Suprapubic skin (tissue), 4 donors: ENCODE results near the gene CNTN4.

Experiments
- EP300 ChIP-seq: sonication (generic); formaldehyde crosslinking; IDR thresholded peaks from one replicate; pipeline ENCODE4 v1.6.1; 2017; ENCODE audit warnings: antibody characterized with exemption
- POLR2A ChIP-seq, 2 donors: fragments of 450-650 bp; IDR thresholded peaks; one replicate each; pipeline ENCODE4 v1.6.1; 2017; ENCODE audit warnings: antibody characterized with exemption in 2 of 2, mild to moderate bottlenecking in 2 of 2, moderate library complexity in 2 of 2
- POLR2AphosphoS5 ChIP-seq, 3 donors: sonication (generic); formaldehyde crosslinking; IDR thresholded peaks; one replicate each; pipeline ENCODE4 v1.6.1; 2017; ENCODE audit warnings: antibody characterized with exemption in 3 of 3
- TF ChIP-seq, protein P1 (sequence below), 2 donors: fragments of 200-600 bp in 1 of 2; fragments of 450-650 bp in 1 of 2; sonication (generic) in 1 of 2; IDR thresholded peaks; one replicate each; pipeline ENCODE4 v1.5.1; 2016 to 2019; ENCODE audit warnings: antibody characterized with exemption in 2 of 2, mild to moderate bottlenecking in 1 of 2, moderate library complexity in 1 of 2

DNA sequence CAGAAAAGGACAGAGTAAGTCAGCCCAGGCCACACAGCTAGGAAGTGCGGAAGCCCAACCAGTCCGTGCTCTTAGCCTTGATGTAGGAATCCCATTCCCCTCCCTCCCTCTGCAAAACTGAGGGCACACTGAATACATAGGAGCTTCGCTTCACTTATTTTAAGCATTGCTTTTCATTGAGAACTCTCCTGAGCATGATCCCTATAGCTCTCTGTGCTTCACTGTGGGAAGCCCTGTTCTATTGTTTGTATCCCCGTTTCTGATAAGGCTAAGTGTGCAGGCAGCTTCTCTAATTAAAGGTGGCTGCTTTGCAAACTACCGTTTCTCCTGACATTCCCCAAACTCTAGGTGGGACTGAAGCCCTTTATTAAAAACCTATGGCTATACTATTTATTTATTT is 981.6 kb downstream of the CNTN4 start:
- TF ChIP-seq, protein P1, sequence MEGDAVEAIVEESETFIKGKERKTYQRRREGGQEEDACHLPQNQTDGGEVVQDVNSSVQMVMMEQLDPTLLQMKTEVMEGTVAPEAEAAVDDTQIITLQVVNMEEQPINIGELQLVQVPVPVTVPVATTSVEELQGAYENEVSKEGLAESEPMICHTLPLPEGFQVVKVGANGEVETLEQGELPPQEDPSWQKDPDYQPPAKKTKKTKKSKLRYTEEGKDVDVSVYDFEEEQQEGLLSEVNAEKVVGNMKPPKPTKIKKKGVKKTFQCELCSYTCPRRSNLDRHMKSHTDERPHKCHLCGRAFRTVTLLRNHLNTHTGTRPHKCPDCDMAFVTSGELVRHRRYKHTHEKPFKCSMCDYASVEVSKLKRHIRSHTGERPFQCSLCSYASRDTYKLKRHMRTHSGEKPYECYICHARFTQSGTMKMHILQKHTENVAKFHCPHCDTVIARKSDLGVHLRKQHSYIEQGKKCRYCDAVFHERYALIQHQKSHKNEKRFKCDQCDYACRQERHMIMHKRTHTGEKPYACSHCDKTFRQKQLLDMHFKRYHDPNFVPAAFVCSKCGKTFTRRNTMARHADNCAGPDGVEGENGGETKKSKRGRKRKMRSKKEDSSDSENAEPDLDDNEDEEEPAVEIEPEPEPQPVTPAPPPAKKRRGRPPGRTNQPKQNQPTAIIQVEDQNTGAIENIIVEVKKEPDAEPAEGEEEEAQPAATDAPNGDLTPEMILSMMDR (IDR thresholded peaks at IDR 0.05): no peak
- TF ChIP-seq POLR2A (IDR thresholded peaks at IDR 0.05): no peak
- no peak for TF ChIP-seq EP300
- TF ChIP-seq POLR2AphosphoS5 (IDR thresholded peaks at IDR 0.05): no peak
